ENCODE data around the gene PPIG. TPM values are rescaled to one million over a fixed set of nuclear protein-coding genes. Genes with fewer than 3 reads are reported as not detected.

Gene PPIG
- total RNA-seq, 2 experiments from 2014 or later: 83.4 to 87.8 TPM

DNA sequence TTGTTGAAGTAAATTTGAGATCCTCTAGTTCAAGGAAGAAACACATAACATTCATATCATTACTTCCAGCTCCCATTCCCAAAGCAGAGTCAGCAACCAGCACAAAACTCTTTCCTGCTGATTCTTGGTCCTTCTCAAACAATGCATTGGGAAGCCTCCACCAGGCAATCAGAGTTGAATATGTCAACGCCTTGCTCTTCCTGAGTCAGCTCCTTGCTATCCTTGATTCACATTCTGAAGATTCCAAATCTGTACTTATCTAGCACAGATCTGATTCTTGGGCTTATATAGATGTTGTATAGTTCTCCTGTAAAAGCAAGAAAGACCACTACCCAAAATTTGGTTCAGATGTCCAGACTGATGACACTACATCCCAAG is 80.4 kb downstream of the PPIG start:
- H3K27me3 Mint-ChIP-seq: no peaks in the 10 kb centered on the region
- ChIA-PET POLR2A (no interaction called here), CTCF (interaction anchor here (0.7 to 1.1 kb wide), 2 partner anchors 26 to 68 kb away, joined by 3 to 4 read pairs; no protein-coding TSS in a partner anchor)
- H3K36me3 Mint-ChIP-seq (ENCODE audit: low read depth): no peaks in the 10 kb centered on the region
- Histone ChIP-seq H3K4me3 (ENCODE audit: low read length) (no peak overlapping the region), H3K9me3 (ENCODE audit: control insufficient read depth in 1 of 2, insufficient read depth in 1 of 2, low read length in 2 of 2) (no peaks in the 10 kb centered on the region), H3K27me3 (ENCODE audit: control insufficient read depth in 1 of 2, insufficient read depth in 2 of 2, low read length in 2 of 2) (no peaks in the 10 kb centered on the region), H3K27ac (ENCODE audit: low read depth in 1 of 2, low read length in 2 of 2) (no peak overlapping the region), H3K36me3 (ENCODE audit: insufficient read depth, low read length) (no peaks in the 10 kb centered on the region), H3K4me1 (ENCODE audit: insufficient read depth, low read length) (no peaks in the 10 kb centered on the region)
- H3K4me1 Mint-ChIP-seq (ENCODE audit: low read depth): no peaks in the 10 kb centered on the region
- TF ChIP-seq, protein P1, sequence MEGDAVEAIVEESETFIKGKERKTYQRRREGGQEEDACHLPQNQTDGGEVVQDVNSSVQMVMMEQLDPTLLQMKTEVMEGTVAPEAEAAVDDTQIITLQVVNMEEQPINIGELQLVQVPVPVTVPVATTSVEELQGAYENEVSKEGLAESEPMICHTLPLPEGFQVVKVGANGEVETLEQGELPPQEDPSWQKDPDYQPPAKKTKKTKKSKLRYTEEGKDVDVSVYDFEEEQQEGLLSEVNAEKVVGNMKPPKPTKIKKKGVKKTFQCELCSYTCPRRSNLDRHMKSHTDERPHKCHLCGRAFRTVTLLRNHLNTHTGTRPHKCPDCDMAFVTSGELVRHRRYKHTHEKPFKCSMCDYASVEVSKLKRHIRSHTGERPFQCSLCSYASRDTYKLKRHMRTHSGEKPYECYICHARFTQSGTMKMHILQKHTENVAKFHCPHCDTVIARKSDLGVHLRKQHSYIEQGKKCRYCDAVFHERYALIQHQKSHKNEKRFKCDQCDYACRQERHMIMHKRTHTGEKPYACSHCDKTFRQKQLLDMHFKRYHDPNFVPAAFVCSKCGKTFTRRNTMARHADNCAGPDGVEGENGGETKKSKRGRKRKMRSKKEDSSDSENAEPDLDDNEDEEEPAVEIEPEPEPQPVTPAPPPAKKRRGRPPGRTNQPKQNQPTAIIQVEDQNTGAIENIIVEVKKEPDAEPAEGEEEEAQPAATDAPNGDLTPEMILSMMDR (IDR thresholded peaks at IDR 0.05): no peak
- intact Hi-C loops (cut with DNase I, micrococcal nuclease): no loop called here
- no peak overlapping the region for H3K4me3 Mint-ChIP-seq
- no peaks in the 10 kb centered on the region for H3K9me3 Mint-ChIP-seq
- DNase-seq (no peak), ATAC-seq (ENCODE audit: poor library complexity) (no peak)
- no peak overlapping the region for H3K27ac Mint-ChIP-seq

DNA sequence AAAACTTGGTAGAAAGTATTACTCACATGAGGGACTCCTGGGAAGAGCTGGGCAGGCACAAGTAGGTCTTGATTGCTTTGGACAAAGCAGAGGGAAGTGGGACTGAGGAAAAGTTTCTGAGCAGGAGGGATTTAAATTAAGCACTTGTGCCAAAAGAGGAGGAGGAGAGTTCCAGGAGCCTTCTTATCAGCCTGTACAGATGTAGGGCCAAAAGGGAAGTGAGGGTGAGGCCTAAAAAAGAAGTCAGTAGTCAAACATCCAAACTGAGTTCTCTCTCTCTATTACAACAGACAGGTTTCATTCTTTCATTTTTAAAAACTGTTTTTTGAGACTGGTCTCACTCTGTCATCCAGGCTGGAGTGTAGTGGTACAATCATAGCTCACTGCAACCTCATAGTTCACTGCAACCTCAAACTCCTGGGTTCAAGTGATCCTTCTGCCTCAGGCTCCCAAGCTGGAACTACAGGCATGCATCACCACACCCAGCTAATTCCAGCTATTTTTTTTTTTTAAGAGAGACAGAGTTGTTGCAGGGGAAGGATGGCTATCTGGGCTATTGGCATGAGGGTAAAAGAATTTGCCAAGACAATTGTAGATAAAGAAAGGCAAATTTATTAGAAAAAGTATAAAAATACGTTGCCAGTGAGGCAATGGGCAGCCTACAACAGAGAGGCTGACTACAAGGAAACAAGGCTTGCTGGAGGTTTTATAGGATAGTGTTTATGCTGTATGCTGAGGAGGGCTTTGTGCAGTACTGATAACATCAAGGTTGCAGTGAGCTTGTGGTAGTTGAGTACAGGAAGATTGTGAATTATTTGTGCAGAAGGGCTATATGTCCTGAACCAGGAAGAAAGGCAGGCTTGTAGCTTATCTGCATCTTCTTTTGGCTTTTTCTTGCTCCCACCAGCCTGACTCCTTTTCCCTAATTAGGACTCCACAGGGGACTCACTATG is 81.1 kb downstream of the PPIG start:
- ATAC-seq (ENCODE audit: poor library complexity): no peak
- Mint-ChIP-seq H3K27ac (no peak overlapping the region), H3K36me3 (ENCODE audit: low read depth) (no peaks in the 10 kb centered on the region), H3K9me3 (no peaks in the 10 kb centered on the region), H3K4me1 (ENCODE audit: low read depth) (no peaks in the 10 kb centered on the region), H3K27me3 (no peaks in the 10 kb centered on the region), H3K4me3 (no peak overlapping the region)
- H3K27me3 ChIP-seq (ENCODE audit: control insufficient read depth in 1 of 2, insufficient read depth in 2 of 2, low read length in 2 of 2): no peaks in the 10 kb centered on the region
- no peak overlapping the region for H3K27ac ChIP-seq (ENCODE audit: low read depth in 1 of 2, low read length in 2 of 2)
- H3K36me3 ChIP-seq (ENCODE audit: insufficient read depth, low read length): no peaks in the 10 kb centered on the region
- ChIA-PET POLR2A (no interaction called here), CTCF (no interaction called here)
- DNase-seq: no peak
- H3K9me3 ChIP-seq (ENCODE audit: control insufficient read depth in 1 of 2, insufficient read depth in 1 of 2, low read length in 2 of 2): no peaks in the 10 kb centered on the region
- intact Hi-C loops (cut with DNase I, micrococcal nuclease): no loop called here
- TF ChIP-seq, protein P1 (IDR thresholded peaks at IDR 0.05): no peak
- H3K4me1 ChIP-seq (ENCODE audit: insufficient read depth, low read length): no peaks in the 10 kb centered on the region
- H3K4me3 ChIP-seq (ENCODE audit: low read length): no peak overlapping the region

DNA sequence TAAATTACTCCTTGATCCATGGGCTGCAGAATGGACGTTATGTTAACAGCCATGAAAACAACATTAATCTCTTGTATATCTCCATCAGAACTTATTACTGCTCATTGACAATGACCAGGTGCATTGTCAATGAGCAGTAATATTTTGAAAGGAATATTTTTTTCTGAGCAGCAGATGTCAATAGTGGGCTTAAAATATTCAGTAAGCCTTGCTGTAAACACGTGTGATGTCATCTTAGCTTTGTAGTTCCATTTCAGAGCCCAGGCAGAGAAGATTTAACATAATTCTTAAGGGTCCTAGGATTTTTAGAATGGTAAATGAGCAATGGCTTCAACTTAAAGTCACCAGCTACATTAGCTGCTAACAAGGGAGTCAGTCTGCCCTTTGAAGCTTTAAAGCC is 83.4 kb downstream of the PPIG start:
- peaks cover 2% of the 10 kb centered on the region for H3K27me3 Mint-ChIP-seq
- no peak overlapping the region for H3K4me3 Mint-ChIP-seq
- intact Hi-C loops (cut with DNase I, micrococcal nuclease): no loop called here
- POLR2A ChIA-PET: no interaction called here
- TF ChIP-seq, protein P1 (IDR thresholded peaks at IDR 0.05): no peak
- no peaks in the 10 kb centered on the region for H3K36me3 Mint-ChIP-seq (ENCODE audit: low read depth)
- H3K36me3 ChIP-seq (ENCODE audit: insufficient read depth, low read length): no peaks in the 10 kb centered on the region
- no peaks in the 10 kb centered on the region for H3K4me1 Mint-ChIP-seq (ENCODE audit: low read depth)
- DNase-seq: no peak
- no peak overlapping the region for H3K27ac ChIP-seq (ENCODE audit: low read depth in 1 of 2, low read length in 2 of 2)
- no peak for ATAC-seq (ENCODE audit: poor library complexity)
- H3K27me3 ChIP-seq (ENCODE audit: control insufficient read depth in 1 of 2, insufficient read depth in 2 of 2, low read length in 2 of 2): no peaks in the 10 kb centered on the region
- no peak overlapping the region for H3K27ac Mint-ChIP-seq
- H3K4me3 ChIP-seq (ENCODE audit: low read length): no peak overlapping the region
- CTCF ChIA-PET: interaction anchor here (0.9 kb wide), 1 partner anchor 24 kb away, joined by 4 read pairs; no protein-coding TSS in a partner anchor
- H3K9me3 Mint-ChIP-seq: no peaks in the 10 kb centered on the region
- H3K4me1 ChIP-seq (ENCODE audit: insufficient read depth, low read length): no peaks in the 10 kb centered on the region
- H3K9me3 ChIP-seq (ENCODE audit: control insufficient read depth in 1 of 2, insufficient read depth in 1 of 2, low read length in 2 of 2): no peaks in the 10 kb centered on the region

Data from CD4-positive, alpha-beta T cell (primary cell).